KBM-7 (cell line): ENCODE results near the gene RNMT.

Experiments
- DNase-seq: peaks from one replicate; pipeline ENCODE4 v3.0.0-alpha.2; 2015
- in situ Hi-C: fragments of 300-500 bp; cut with MboI; formaldehyde crosslinking; loops from 2 replicates; pipeline ENCODE4 v1.14.3; 2020; ENCODE audit warnings: low sequenced_read_pairs, low pct_unique_long_range_greater_than_20kb, mixed read lengths

Gene RNMT

GRCh38 chr18:13804305-13804704 lies 77.8 kb downstream of the RNMT start:
- DNase-seq: no peak
- in situ Hi-C loops: no loop called here

- in situ Hi-C loops: no loop called here
These were observed 82.0 kb downstream of the RNMT start for GRCh38 chr18:13808294-13809042.

GRCh38 chr18:13809043-13809430 lies 82.6 kb downstream of the RNMT start:
- in situ Hi-C loops: no loop called here
- DNase-seq: no peak

More at GRCh38 chr18:13808294-13809042, 82.0 kb downstream of the RNMT start:
- no peak for DNase-seq

GRCh38 chr18:13809531-13810255 lies 83.2 kb downstream of the RNMT start:
- DNase-seq: no peak
- in situ Hi-C loops: no loop called here

GRCh38 chr18:13810950-13811485 lies 84.5 kb downstream of the RNMT start:
- DNase-seq: no peak
- in situ Hi-C loops: no loop called here

- peak; percentile 36 for DNase-seq
- in situ Hi-C loops: no loop called here
These were observed 85.5 kb downstream of the RNMT start for GRCh38 chr18:13811993-13812392.

GRCh38 chr18:13813271-13813849 lies 86.9 kb downstream of the RNMT start:
- DNase-seq: peak; percentile 75
- in situ Hi-C loops: no loop called here
